ENCODE measurements around the gene RETSAT. TPM values are rescaled to one million over a fixed set of nuclear protein-coding genes. Genes with fewer than 3 reads are reported as not detected.
"Not testable (repeated sequence)": the region's sequence is repeated elsewhere in the genome, so short reads cannot be mapped to it uniquely, and the experiment has no call there.

RETSAT gene
- total RNA-seq, 1 donor from 2014 or later, result 26.0 TPM

GRCh38 chr2:85367180-85367579 is 12.9 kb upstream of the RETSAT start:
- Mint-ChIP-seq H3K27me3 (ENCODE audit: low read depth) (no peaks in the 10 kb centered on the region), H3K9me3 (no peaks in the 10 kb centered on the region), H3K4me3 (no peak overlapping the region), H3K27ac (ENCODE audit: unreplicated experiment) (no peak overlapping the region), H3K4me1 (no peaks in the 10 kb centered on the region), H3K36me3 (ENCODE audit: low read depth) (peaks cover 9% of the 10 kb centered on the region)
- TF ChIP-seq CTCF (conservative IDR thresholded peaks at IDR 0.05), result no peak
- DNase-seq (ENCODE audit: low read depth, low spot score), result no peak

GRCh38 chr2:85362653-85363387 is 8.5 kb upstream of the RETSAT start:
- not testable (repeated sequence) for H3K4me1 Mint-ChIP-seq; H3K4me3 Mint-ChIP-seq; H3K27me3 Mint-ChIP-seq (ENCODE audit: low read depth); DNase-seq (ENCODE audit: low read depth, low spot score); H3K27ac Mint-ChIP-seq (ENCODE audit: unreplicated experiment); H3K9me3 Mint-ChIP-seq
- H3K36me3 Mint-ChIP-seq (ENCODE audit: low read depth), result peaks cover 11% of the 10 kb centered on the region

- H3K9me3 Mint-ChIP-seq, result no peaks in the 10 kb centered on the region
- H3K27me3 Mint-ChIP-seq (ENCODE audit: low read depth), result no peaks in the 10 kb centered on the region
- DNase-seq (ENCODE audit: low read depth, low spot score), result no peak
- H3K36me3 Mint-ChIP-seq (ENCODE audit: low read depth), result peaks cover 3% of the 10 kb centered on the region
- H3K4me3 Mint-ChIP-seq, result peak overlapping the region; percentile 23
- peaks cover 35% of the 10 kb centered on the region for H3K4me1 Mint-ChIP-seq
- no peak for TF ChIP-seq CTCF (conservative IDR thresholded peaks at IDR 0.05)
- no peak overlapping the region for H3K27ac Mint-ChIP-seq (ENCODE audit: unreplicated experiment)
Observed at GRCh38 chr2:85357736-85358135, 3.4 kb upstream of the RETSAT start.

- TF ChIP-seq CTCF (conservative IDR thresholded peaks at IDR 0.05), result no peak
- Mint-ChIP-seq H3K4me3 (peak overlapping the region; percentile 99), H3K9me3 (no peaks in the 10 kb centered on the region), H3K36me3 (ENCODE audit: low read depth) (no peaks in the 10 kb centered on the region), H3K4me1 (peaks cover 37% of the 10 kb centered on the region), H3K27ac (ENCODE audit: unreplicated experiment) (no peak overlapping the region), H3K27me3 (ENCODE audit: low read depth) (no peaks in the 10 kb centered on the region)
- no peak for DNase-seq (ENCODE audit: low read depth, low spot score)
Observed at GRCh38 chr2:85356186-85356585, 1.9 kb upstream of the RETSAT start.

- H3K4me1 Mint-ChIP-seq, result peaks cover 37% of the 10 kb centered on the region
- H3K27me3 Mint-ChIP-seq (ENCODE audit: low read depth), result no peaks in the 10 kb centered on the region
- H3K27ac Mint-ChIP-seq (ENCODE audit: unreplicated experiment), result no peak overlapping the region
- no peaks in the 10 kb centered on the region for H3K9me3 Mint-ChIP-seq
- H3K4me3 Mint-ChIP-seq, result peak overlapping the region; percentile 99
- H3K36me3 Mint-ChIP-seq (ENCODE audit: low read depth), result peaks cover 1% of the 10 kb centered on the region
- DNase-seq (ENCODE audit: low read depth, low spot score), result no peak
- no peak for TF ChIP-seq CTCF (conservative IDR thresholded peaks at IDR 0.05)
Observed at GRCh38 chr2:85355521-85355920, 1.2 kb upstream of the RETSAT start.

GRCh38 chr2:85355073-85355410 is 714 bp upstream of the RETSAT start:
- no peak for DNase-seq (ENCODE audit: low read depth, low spot score)
- H3K27me3 Mint-ChIP-seq (ENCODE audit: low read depth), result no peaks in the 10 kb centered on the region
- no peaks in the 10 kb centered on the region for H3K9me3 Mint-ChIP-seq
- no peak for TF ChIP-seq CTCF (conservative IDR thresholded peaks at IDR 0.05)
- H3K36me3 Mint-ChIP-seq (ENCODE audit: low read depth), result peaks cover 4% of the 10 kb centered on the region
- H3K27ac Mint-ChIP-seq (ENCODE audit: unreplicated experiment), result peak overlapping the region; percentile 99
- peaks cover 37% of the 10 kb centered on the region for H3K4me1 Mint-ChIP-seq
- peak overlapping the region; percentile 99 for H3K4me3 Mint-ChIP-seq

Data from neural crest cell (in vitro differentiated cells).